ENCODE measurements around the gene ALDH9A1. TPM values are rescaled to one million over a fixed set of nuclear protein-coding genes. Genes with fewer than 3 reads are reported as not detected.

The ALDH9A1 gene
- total RNA-seq, 4 donors from 2014 or later = 47.3 to 90.4 (median 76.4) TPM

DNA sequence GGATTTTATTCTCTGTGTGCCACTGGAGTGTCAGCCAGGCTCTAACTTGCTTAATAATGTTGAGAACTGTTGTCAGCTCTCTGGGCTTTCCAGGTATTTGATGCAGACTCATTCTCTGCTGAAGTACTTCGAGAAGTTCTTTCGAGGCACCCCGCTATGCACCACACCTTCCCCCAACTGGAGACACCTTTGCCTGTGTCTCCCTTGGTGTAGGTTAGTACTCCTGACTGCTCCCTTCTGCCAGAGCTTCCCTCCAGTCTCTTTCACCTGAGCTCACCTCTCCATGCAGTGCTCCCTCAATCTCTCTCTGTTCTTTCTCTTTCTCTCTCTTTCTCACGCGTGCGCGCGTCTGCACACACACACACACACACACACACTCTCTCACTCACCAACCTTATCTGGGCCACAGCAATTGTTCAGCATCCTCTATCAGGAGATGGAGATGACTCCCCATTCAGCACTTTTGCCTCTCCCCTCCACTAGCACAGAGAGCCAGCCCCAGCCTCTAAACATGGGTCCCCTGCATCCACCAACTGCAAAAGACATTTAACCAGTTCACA is 81.3 kb downstream of the ALDH9A1 start:
- Histone ChIP-seq H3K36me3 (no peaks in the 10 kb centered on the region), H3K4me1 (no peaks in the 10 kb centered on the region), H3K4me3 (no peak overlapping the region), H3K27me3 (peaks cover 8% of the 10 kb centered on the region), H3K27ac (no peak overlapping the region), H3K9me3 (peaks cover 0 to 6% (median 0%) of the 10 kb centered on the region in 3 donors)
- 70 to 85% methylated on average over 3 to 8 of the region's 8 CpGs for WGBS, 2 donors (ENCODE audit: low coverage in 1 of 2)
- TF ChIP-seq, protein P1, sequence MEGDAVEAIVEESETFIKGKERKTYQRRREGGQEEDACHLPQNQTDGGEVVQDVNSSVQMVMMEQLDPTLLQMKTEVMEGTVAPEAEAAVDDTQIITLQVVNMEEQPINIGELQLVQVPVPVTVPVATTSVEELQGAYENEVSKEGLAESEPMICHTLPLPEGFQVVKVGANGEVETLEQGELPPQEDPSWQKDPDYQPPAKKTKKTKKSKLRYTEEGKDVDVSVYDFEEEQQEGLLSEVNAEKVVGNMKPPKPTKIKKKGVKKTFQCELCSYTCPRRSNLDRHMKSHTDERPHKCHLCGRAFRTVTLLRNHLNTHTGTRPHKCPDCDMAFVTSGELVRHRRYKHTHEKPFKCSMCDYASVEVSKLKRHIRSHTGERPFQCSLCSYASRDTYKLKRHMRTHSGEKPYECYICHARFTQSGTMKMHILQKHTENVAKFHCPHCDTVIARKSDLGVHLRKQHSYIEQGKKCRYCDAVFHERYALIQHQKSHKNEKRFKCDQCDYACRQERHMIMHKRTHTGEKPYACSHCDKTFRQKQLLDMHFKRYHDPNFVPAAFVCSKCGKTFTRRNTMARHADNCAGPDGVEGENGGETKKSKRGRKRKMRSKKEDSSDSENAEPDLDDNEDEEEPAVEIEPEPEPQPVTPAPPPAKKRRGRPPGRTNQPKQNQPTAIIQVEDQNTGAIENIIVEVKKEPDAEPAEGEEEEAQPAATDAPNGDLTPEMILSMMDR (IDR thresholded peaks at IDR 0.05) = no peak
- TF ChIP-seq POLR2AphosphoS5 (IDR thresholded peaks at IDR 0.05) (no peak), EP300 (IDR thresholded peaks at IDR 0.05) (no peak), POLR2A (IDR thresholded peaks at IDR 0.05) (no peak)
- ATAC-seq = no peak

DNA sequence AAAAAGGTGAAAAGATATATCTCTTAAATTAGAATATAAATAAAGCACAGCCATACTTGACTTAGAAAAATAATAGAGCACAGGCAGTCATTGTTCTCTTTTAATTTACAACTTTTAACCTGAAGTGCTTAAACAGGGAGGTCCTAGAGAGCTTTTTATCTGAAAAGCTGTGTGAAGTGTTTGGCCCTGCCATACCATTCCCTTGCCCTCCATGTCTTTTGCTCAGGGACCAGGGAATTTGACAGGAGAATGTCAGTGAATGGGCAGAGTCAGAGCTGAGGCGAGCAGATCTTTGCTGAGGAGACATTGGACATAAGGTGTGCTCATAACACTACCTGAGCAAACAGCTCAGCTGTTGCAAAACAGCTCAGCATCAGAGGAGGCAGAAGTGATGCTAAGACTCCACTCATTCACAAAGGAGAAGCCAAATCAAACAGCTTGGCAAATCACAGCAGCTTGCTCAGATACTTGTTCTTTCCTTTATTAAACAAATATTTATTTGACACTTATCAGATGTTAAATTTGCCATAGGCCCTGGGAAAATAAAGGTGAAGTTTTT is 82.2 kb downstream of the ALDH9A1 start:
- Histone ChIP-seq H3K4me1 (no peaks in the 10 kb centered on the region), H3K9me3 (peaks cover 0 to 6% (median 0%) of the 10 kb centered on the region in 3 donors), H3K4me3 (no peak overlapping the region), H3K36me3 (no peaks in the 10 kb centered on the region), H3K27me3 (peaks cover 10% of the 10 kb centered on the region), H3K27ac (no peak overlapping the region)
- TF ChIP-seq EP300 (IDR thresholded peaks at IDR 0.05) (no peak), POLR2A (IDR thresholded peaks at IDR 0.05) (no peak), POLR2AphosphoS5 (IDR thresholded peaks at IDR 0.05) (no peak)
- TF ChIP-seq, protein P1 (IDR thresholded peaks at IDR 0.05) = no peak
- 40 to 57% methylated on average over 1 of the region's 1 CpG for WGBS, 2 donors (ENCODE audit: low coverage in 1 of 2)
- no peak for ATAC-seq

Other genes starting within 250 kb of the ALDH9A1 start
- not detected for gene LRRC52, start 154.6 kb downstream of the ALDH9A1 start, total RNA-seq
- gene MGST3, start 67.3 kb downstream of the ALDH9A1 start, total RNA-seq = 100 to 1,000 TPM; 190 to 236 (median 230) TPM
- 10 to 100 TPM; 33.2 to 57.7 (median 40.2) TPM for gene TMCO1, start 70.3 kb upstream of the ALDH9A1 start, total RNA-seq
- gene UCK2, start 129.1 kb upstream of the ALDH9A1 start, total RNA-seq = 10 to 100 TPM; 20.9 to 30.4 (median 29.2) TPM

Data from gastroesophageal sphincter (tissue), 4 donors.